OCI-LY7 (cell line): Measurements from ENCODE around the gene RTEL1. TPM values are rescaled to one million over a fixed set of nuclear protein-coding genes. Genes with fewer than 3 reads are reported as not detected.
"Not testable (repeated sequence)": the region's sequence is repeated elsewhere in the genome, so short reads cannot be mapped to it uniquely, and the experiment has no call there.

Experiments used
- BruUV-seq: library from RNA; stranded (reverse); fragments of 400-500 nt; replicated peaks from 2 replicates; lab custom pipeline; 2021; lab: Mats Ljungman, UMichigan
- CTCF ChIA-PET: fragments of 300-600 bp; sonication (Branson Sonifier 250); formaldehyde crosslinking; loops from one replicate; lab custom pipeline; 2022; ENCODE audit warnings: antibody characterized with exemption; ENCODE audit not compliant: unreplicated experiment; lab: Charles Lee
- POLR2A ChIA-PET: fragments of 300-600 bp; sonication (Branson Sonifier 250); formaldehyde crosslinking; loops from one replicate; lab custom pipeline; 2022; ENCODE audit warnings: antibody characterized with exemption; lab: Charles Lee
- DNase-seq: peaks from one replicate; pipeline ENCODE4 v3.0.0-alpha.2; 2015; ENCODE audit warnings: low spot score
- H2AFZ ChIP-seq: fragments of 200-600 bp; sonication (generic), shearing (Covaris generic); 2 replicates; pipeline ENCODE4 v1.6.1; 2014; ENCODE audit warnings: mild to moderate bottlenecking, antibody characterized with exemption, low read length, moderate library complexity
- H3K27ac ChIP-seq: fragments of 200-600 bp; sonication (generic); 2 replicates; pipeline ENCODE4 v1.5.1; 2014; ENCODE audit warnings: mixed run types, low read depth, mild to moderate bottlenecking, moderate library complexity, low read length, inconsistent platforms; ENCODE audit not compliant: poor library complexity, severe bottlenecking
- H3K36me3 ChIP-seq: fragments of 200-600 bp; sonication (generic); 2 replicates; pipeline ENCODE4 v1.6.1; 2014; ENCODE audit warnings: mild to moderate bottlenecking, antibody characterized with exemption, low read length, moderate library complexity, mixed read lengths; ENCODE audit not compliant: insufficient read depth
- H3K4me1 ChIP-seq: fragments of 200-600 bp; sonication (generic); 2 replicates; pipeline ENCODE4 v1.5.1; 2014; ENCODE audit warnings: mild to moderate bottlenecking, low read length; ENCODE audit not compliant: insufficient read depth, poor library complexity, severe bottlenecking
- H3K4me2 ChIP-seq: fragments of 200-600 bp; sonication (generic); 2 replicates; pipeline ENCODE4 v1.6.1; 2014; ENCODE audit warnings: mild to moderate bottlenecking, low read length
- H3K4me3 ChIP-seq: fragments of 200-600 bp; sonication (generic); 2 replicates; pipeline ENCODE4 v1.5.1; 2014; ENCODE audit warnings: mild to moderate bottlenecking, low read depth, low read length; ENCODE audit not compliant: poor library complexity, severe bottlenecking
- H3K79me2 ChIP-seq: fragments of 200-600 bp; sonication (generic); 2 replicates; pipeline ENCODE4 v1.6.1; 2016; ENCODE audit warnings: low read depth, mild to moderate bottlenecking, low read length, moderate library complexity, mixed read lengths; ENCODE audit not compliant: insufficient read depth
- H3K9me2 ChIP-seq: fragments of 200-600 bp; sonication (generic); 2 replicates; pipeline ENCODE4 v1.6.1; 2016; ENCODE audit warnings: mild to moderate bottlenecking, low read length, mixed read lengths; ENCODE audit not compliant: insufficient read depth
- H3K9me3 ChIP-seq: fragments of 200-600 bp; sonication (generic); 2 replicates; pipeline ENCODE4 v1.6.1; 2014; ENCODE audit warnings: mild to moderate bottlenecking, mixed run types, low read length, mixed read lengths
- H4K20me1 ChIP-seq: fragments of 200-600 bp; sonication (generic); 2 replicates; pipeline ENCODE4 v1.6.1; 2014; ENCODE audit warnings: mild to moderate bottlenecking, antibody characterized with exemption, low read length, moderate library complexity, mixed read lengths; ENCODE audit not compliant: insufficient read depth
- EZH2phosphoT487 ChIP-seq: fragments of 200-600 bp; sonication (generic); IDR thresholded peaks from 2 replicates; pipeline ENCODE4 v1.6.1; 2018; ENCODE audit warnings: low read depth, borderline replicate concordance, mild to moderate bottlenecking, mixed run types, antibody characterized with exemption, low read length, moderate library complexity, mixed read lengths
- intact Hi-C: fragments of 100-400 bp; cut with micrococcal nuclease; formaldehyde crosslinking; loops from one replicate; pipeline ENCODE4 v1.10.0; 2022; ENCODE audit not compliant: unreplicated experiment
- total RNA-seq, 2 experiments: library from RNA; depleted of rRNA in 1 of 2; stranded (reverse); fragments of >200 nt in 1 of 2; shearing (Covaris generic) in 1 of 2; gene quantifications; 2 replicates each; pipeline ENCODE4 v1.2.3, GENCODE V29; 2014 to 2022
- TF ChIP-seq, protein P1 (sequence below): fragments of 200-600 bp; sonication (generic); conservative IDR thresholded peaks from 2 replicates; pipeline ENCODE4 v1.5.1; 2014; ENCODE audit warnings: mild to moderate bottlenecking, antibody characterized with exemption, low read length, moderate library complexity, mixed read lengths

RTEL1 gene
- total RNA-seq, 2 experiments from 2014 or later: 22.5 to 47.2 TPM

DNA sequence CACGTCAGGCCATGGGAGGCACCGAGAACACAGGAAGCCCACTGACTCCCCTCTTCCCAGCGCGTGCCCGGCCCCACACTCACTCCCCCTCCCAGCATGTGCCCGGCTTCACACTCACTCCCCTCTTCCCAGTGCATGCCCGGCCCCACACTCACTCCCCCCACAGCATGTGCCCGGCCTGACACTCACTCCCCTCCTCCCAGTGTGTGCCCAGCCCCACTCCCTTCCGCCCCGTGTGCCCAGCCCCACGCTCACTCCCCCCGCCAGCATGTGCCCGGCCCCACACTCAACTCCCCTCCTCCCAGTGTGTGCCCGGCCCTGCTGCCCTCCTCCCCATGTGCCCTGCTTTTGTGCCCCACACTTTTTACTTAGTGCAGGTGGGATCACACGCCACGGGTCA, 9.7 kb downstream of the RTEL1 start:
- no peaks in the 10 kb centered on the region for H3K9me2 ChIP-seq
- POLR2A ChIA-PET: no interaction called here
- H4K20me1 ChIP-seq: no peaks in the 10 kb centered on the region
- BruUV-seq: no TSS peak
- intact Hi-C loops: no loop called here
- H3K36me3 ChIP-seq: peaks cover 57% of the 10 kb centered on the region
- no peak overlapping the region for H2AFZ ChIP-seq
- H3K9me3 ChIP-seq: no peaks in the 10 kb centered on the region
- DNase-seq: no peak
- no peaks in the 10 kb centered on the region for H3K79me2 ChIP-seq
- no peaks in the 10 kb centered on the region for H3K4me1 ChIP-seq
- CTCF ChIA-PET: no interaction called here
- TF ChIP-seq, protein P1, sequence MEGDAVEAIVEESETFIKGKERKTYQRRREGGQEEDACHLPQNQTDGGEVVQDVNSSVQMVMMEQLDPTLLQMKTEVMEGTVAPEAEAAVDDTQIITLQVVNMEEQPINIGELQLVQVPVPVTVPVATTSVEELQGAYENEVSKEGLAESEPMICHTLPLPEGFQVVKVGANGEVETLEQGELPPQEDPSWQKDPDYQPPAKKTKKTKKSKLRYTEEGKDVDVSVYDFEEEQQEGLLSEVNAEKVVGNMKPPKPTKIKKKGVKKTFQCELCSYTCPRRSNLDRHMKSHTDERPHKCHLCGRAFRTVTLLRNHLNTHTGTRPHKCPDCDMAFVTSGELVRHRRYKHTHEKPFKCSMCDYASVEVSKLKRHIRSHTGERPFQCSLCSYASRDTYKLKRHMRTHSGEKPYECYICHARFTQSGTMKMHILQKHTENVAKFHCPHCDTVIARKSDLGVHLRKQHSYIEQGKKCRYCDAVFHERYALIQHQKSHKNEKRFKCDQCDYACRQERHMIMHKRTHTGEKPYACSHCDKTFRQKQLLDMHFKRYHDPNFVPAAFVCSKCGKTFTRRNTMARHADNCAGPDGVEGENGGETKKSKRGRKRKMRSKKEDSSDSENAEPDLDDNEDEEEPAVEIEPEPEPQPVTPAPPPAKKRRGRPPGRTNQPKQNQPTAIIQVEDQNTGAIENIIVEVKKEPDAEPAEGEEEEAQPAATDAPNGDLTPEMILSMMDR: no peak
- no peak for TF ChIP-seq EZH2phosphoT487
- H3K27ac ChIP-seq: no peak overlapping the region
- no peak overlapping the region for H3K4me3 ChIP-seq
- no peak overlapping the region for H3K4me2 ChIP-seq

DNA sequence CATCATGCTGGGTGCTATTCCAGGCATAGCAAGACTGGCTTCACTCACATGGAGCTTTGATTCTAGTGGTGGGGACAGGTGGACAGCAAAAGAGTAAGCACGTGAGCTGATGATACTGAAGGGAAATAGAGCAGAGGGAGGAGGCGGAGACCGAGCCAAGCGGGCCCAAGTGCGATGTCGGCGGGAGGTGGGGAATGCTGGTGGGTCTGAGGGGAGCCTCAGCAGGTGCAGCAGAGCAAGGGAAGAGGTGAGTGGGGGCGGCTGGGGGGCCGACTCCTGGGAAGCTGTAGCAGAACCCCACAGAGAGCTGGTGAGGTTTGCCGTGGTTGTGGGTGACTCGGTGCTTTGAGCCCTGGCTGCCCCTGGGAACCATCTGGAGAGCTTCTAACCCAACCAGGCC, 10.2 kb downstream of the RTEL1 start:
- TF ChIP-seq EZH2phosphoT487: no peak
- TF ChIP-seq, protein P1: no peak
- Histone ChIP-seq H3K9me2 (no peaks in the 10 kb centered on the region), H3K4me3 (no peak overlapping the region), H3K36me3 (peaks cover 53% of the 10 kb centered on the region), H3K27ac (no peak overlapping the region), H3K9me3 (no peaks in the 10 kb centered on the region), H3K4me1 (no peaks in the 10 kb centered on the region), H3K4me2 (no peak overlapping the region), H4K20me1 (no peaks in the 10 kb centered on the region), H2AFZ (no peak overlapping the region), H3K79me2 (no peaks in the 10 kb centered on the region)
- DNase-seq: no peak
- CTCF ChIA-PET: no interaction called here
- no TSS peak for BruUV-seq
- POLR2A ChIA-PET: no interaction called here
- intact Hi-C loops: no loop called here

DNA sequence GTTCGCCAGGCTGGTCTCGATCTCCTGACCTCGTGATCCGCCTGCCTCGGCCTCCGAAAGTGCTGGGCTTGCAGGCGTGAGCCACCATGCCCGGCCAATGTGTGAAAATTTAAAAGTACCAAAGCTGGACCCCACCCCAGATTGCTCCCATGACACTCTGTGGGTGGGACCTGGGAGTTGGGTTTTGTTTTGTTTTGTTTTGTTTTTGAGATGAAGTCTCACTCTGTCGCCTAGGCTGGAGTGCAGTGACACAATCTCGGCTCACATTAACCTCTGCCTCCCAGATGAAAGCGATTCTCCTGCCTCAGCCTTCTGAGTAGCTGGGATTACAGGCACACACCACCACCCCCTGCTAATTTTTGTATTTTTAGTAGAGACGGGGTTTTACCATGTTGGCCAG, 13.6 kb downstream of the RTEL1 start:
- H3K79me2 ChIP-seq, H3K9me3 ChIP-seq, H3K4me2 ChIP-seq, BruUV-seq, intact Hi-C loops, H3K4me1 ChIP-seq, DNase-seq, H3K27ac ChIP-seq, CTCF ChIA-PET, H3K9me2 ChIP-seq, POLR2A ChIA-PET, H3K4me3 ChIP-seq, H4K20me1 ChIP-seq, H2AFZ ChIP-seq: not testable (repeated sequence)
- H3K36me3 ChIP-seq: peaks cover 62% of the 10 kb centered on the region
